ENCODE measurements around the gene SLC27A2.
A peak's percentile ranks its signal among the peaks of the same experiment; 100 is the strongest.

The SLC27A2 gene

GRCh38 chr15:50183112-50183794 is 1.3 kb downstream of the SLC27A2 start:
- Histone ChIP-seq H3K4me3 (ENCODE audit: low read depth in 1 of 2, low read length in 1 of 2) (peak overlapping the region; percentile 60 to 71), H3K9me3 (no peaks in the 10 kb centered on the region)

GRCh38 chr15:50184863-50185504 is 3.0 kb downstream of the SLC27A2 start:
- no peak overlapping the region for H3K27ac ChIP-seq
- H3K4me1 ChIP-seq (ENCODE audit: control insufficient read depth in 1 of 2, insufficient read depth in 1 of 2, low read depth in 1 of 2, low read length in 1 of 2) = peaks cover 31 to 45% of the 10 kb centered on the region in 2 experiments
- H3K36me3 ChIP-seq = no peaks in the 10 kb centered on the region
- H3K9me3 ChIP-seq = no peaks in the 10 kb centered on the region
- no peak for TF ChIP-seq CTCF (IDR thresholded peaks at IDR 0.05)
- H3K4me3 ChIP-seq (ENCODE audit: low read depth in 1 of 2, low read length in 1 of 2) = no peak overlapping the region
- H3K27me3 ChIP-seq = no peaks in the 10 kb centered on the region

More at GRCh38 chr15:50183112-50183794, 1.3 kb downstream of the SLC27A2 start:
- H3K36me3 ChIP-seq = no peaks in the 10 kb centered on the region
- H3K27me3 ChIP-seq = no peaks in the 10 kb centered on the region
- no peak for TF ChIP-seq CTCF (IDR thresholded peaks at IDR 0.05)
- peaks cover 31 to 36% of the 10 kb centered on the region in 2 experiments for H3K4me1 ChIP-seq (ENCODE audit: control insufficient read depth in 1 of 2, insufficient read depth in 1 of 2, low read depth in 1 of 2, low read length in 1 of 2)
- H3K27ac ChIP-seq = peak overlapping the region; percentile 67

GRCh38 chr15:50186090-50186489 is 4.1 kb downstream of the SLC27A2 start:
- H3K4me1 ChIP-seq (ENCODE audit: control insufficient read depth in 1 of 2, insufficient read depth in 1 of 2, low read depth in 1 of 2, low read length in 1 of 2) = peaks cover 31 to 47% of the 10 kb centered on the region in 2 experiments

GRCh38 chr15:50186752-50187151 is 4.8 kb downstream of the SLC27A2 start:
- Histone ChIP-seq H3K4me3 (ENCODE audit: low read depth in 1 of 2, low read length in 1 of 2) (no peak overlapping the region), H3K27me3 (no peaks in the 10 kb centered on the region), H3K27ac (no peak overlapping the region), H3K36me3 (no peaks in the 10 kb centered on the region), H3K9me3 (no peaks in the 10 kb centered on the region), H3K4me1 (ENCODE audit: control insufficient read depth in 1 of 2, insufficient read depth in 1 of 2, low read depth in 1 of 2, low read length in 1 of 2) (peaks cover 29 to 42% of the 10 kb centered on the region in 2 experiments)
- no peak for TF ChIP-seq CTCF (IDR thresholded peaks at IDR 0.05)

More at GRCh38 chr15:50186090-50186489, 4.1 kb downstream of the SLC27A2 start:
- Histone ChIP-seq H3K9me3 (no peaks in the 10 kb centered on the region), H3K4me3 (ENCODE audit: low read depth in 1 of 2, low read length in 1 of 2) (no peak overlapping the region), H3K27me3 (no peaks in the 10 kb centered on the region), H3K36me3 (no peaks in the 10 kb centered on the region), H3K27ac (no peak overlapping the region)
- TF ChIP-seq CTCF (IDR thresholded peaks at IDR 0.05) = no peak

- no peak for TF ChIP-seq CTCF (IDR thresholded peaks at IDR 0.05)
- no peak overlapping the region for H3K4me3 ChIP-seq (ENCODE audit: low read depth in 1 of 2, low read length in 1 of 2)
These were observed 5.5 kb downstream of the SLC27A2 start for GRCh38 chr15:50187525-50187924.

More at GRCh38 chr15:50187525-50187924, 5.5 kb downstream of the SLC27A2 start:
- Histone ChIP-seq H3K27me3 (no peaks in the 10 kb centered on the region), H3K4me1 (ENCODE audit: control insufficient read depth in 1 of 2, insufficient read depth in 1 of 2, low read depth in 1 of 2, low read length in 1 of 2) (peaks cover 25 to 35% of the 10 kb centered on the region in 2 experiments), H3K36me3 (no peaks in the 10 kb centered on the region), H3K27ac (no peak overlapping the region), H3K9me3 (no peaks in the 10 kb centered on the region)
